ENCODE measurements around the gene ADPRHL1. TPM values are rescaled to one million over a fixed set of nuclear protein-coding genes. Genes with fewer than 3 reads are reported as not detected.
"Not testable (repeated sequence)": the region's sequence is repeated elsewhere in the genome, so short reads cannot be mapped to it uniquely, and the experiment has no call there.

Gene ADPRHL1
- total RNA-seq, 1 experiment from 2014 or later, result 1.4 TPM

DNA sequence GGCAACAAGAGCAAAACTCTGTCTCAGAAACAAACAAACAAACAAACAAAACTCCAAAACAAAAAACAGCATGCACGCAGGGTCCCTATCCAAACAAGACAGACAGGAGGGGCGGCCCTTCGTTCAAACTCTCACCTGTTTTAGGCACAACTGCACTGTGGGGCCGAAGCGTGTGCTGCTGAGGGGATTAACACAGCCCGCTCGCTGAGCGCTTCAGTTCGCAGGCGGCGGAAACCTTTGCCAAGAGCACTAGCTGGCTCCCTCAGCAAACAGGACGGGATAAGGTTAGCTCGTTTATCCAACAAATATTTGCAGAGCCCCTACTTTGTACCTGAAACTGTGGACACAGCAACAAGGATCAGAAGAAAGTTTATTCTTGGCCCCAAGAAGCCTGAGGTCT is 1.6 kb upstream of the ADPRHL1 start:
- Histone ChIP-seq H3K36me3 (replicated peaks; ENCODE audit: control insufficient read depth, insufficient read depth, low read length) (peaks cover 15% of the 10 kb centered on the region), H3K27me3 (ENCODE audit: control insufficient read depth, insufficient read depth, low read length) (no peaks in the 10 kb centered on the region), H3K4me3 (ENCODE audit: insufficient read depth, low read depth, low read length) (no peak overlapping the region)
- peak; percentile 14 for DNase-seq

DNA sequence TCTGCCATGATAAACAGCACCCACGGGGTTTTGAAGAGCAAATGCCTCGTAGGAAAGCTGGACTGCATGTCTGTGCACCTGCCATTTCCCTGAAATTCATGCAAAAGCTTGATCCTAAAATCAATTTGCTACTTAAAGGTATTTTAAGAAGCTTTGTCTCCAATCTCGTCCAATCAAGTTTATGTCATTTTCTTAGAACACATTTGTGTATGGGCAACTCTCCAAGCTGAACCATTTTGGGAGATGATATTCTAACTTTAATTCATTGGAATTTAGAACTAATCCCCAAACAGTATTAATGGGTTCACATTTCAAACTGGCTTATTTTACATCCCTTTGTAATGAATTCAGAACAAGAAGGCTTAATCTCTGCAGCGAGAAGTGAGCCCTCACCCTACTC is 822 bp downstream of the ADPRHL1 start:
- Histone ChIP-seq H3K36me3 (replicated peaks; ENCODE audit: control insufficient read depth, insufficient read depth, low read length) (peaks cover 6% of the 10 kb centered on the region; the same call in 1 of the 2 replicates), H3K4me3 (ENCODE audit: insufficient read depth, low read depth, low read length) (no peak overlapping the region), H3K27me3 (ENCODE audit: control insufficient read depth, insufficient read depth, low read length) (no peaks in the 10 kb centered on the region)
- no peak for DNase-seq

DNA sequence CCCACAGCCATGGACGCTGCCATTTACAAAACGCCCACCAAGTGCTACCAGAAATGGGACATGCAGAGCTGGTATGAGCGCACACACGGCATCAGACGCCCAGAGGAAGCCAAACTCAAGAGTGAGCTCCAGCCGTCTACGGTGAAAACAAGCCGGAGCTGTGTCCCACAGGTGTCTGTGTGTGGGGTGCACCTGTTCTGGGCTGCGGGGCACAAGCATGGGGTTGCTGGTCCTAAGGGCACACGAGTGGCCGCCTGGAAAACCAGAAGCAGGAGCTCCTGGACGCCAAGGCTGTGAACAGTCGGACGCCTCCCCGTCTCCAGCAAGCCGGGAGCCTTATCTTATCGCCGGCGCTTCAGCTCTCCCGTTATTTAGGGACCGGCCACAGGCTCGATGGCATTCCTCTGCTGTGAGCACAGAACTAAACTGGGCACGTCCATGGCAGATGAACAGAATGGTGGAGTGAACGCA is 1.3 kb downstream of the ADPRHL1 start:
- no peak overlapping the region for H3K4me3 ChIP-seq (ENCODE audit: insufficient read depth, low read depth, low read length)
- no peaks in the 10 kb centered on the region for H3K27me3 ChIP-seq (ENCODE audit: control insufficient read depth, insufficient read depth, low read length)
- peaks cover 6% of the 10 kb centered on the region; the same call in 1 of the 2 replicates for H3K36me3 ChIP-seq (replicated peaks; ENCODE audit: control insufficient read depth, insufficient read depth, low read length)
- no peak for DNase-seq

DNA sequence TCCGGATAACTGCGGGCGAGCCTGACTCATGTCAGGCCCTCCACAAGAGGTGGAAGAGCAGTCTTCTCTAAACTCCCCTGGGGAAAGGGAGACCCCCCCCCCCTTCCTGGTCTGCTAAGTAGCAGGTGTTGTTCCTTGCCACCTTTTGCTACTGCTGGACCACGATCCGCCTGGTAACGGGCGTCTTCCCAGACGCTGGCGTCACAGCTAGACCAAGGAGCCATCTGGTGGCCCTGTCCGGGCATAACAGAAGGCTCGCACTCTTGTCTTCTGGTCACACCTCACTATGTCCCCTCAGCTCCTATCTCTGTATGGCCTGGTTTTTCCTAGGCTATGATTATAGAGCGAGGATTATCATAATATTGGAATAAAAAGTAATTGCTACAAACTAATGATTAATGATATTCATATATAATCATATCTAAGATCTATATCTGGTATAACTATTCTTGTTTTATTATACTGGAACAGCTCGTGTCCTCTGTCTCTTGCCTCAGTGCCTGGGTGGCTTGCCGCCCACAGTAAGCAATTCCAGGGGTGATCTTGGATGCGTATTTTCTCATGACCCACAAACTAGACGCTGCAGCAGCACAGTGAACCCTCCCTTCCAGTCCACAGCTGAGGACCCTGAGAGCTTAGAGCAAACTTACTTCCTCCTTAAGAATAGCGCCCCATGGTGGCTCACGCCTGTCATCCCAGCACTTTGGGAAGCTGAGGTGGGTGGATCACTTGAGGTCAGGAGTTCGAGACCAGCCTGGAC is 2.2 kb downstream of the ADPRHL1 start:
- not testable (repeated sequence) for H3K4me3 ChIP-seq (ENCODE audit: insufficient read depth, low read depth, low read length); H3K27me3 ChIP-seq (ENCODE audit: control insufficient read depth, insufficient read depth, low read length); H3K36me3 ChIP-seq (replicated peaks; ENCODE audit: control insufficient read depth, insufficient read depth, low read length); DNase-seq

DNA sequence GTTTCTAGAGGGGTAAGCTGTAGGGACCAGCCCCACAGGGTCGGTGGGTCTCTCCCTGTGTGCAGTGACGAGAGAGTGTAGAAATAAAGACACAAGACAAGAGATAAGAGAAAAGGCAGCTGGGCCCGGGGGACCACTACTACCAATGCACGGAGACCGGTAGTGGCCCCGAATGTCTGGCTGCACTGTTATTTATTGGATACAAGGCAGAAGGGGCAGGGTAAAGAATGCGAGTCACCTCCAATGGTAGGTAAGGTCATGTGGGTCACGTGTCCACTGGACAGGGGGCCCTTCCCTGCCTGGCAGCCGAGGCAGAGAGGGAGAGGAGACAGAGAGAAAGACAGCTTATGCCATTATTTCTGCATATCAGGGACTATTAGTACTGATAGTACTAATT is 2.9 kb downstream of the ADPRHL1 start:
- not testable (repeated sequence) for H3K36me3 ChIP-seq (replicated peaks; ENCODE audit: control insufficient read depth, insufficient read depth, low read length); H3K27me3 ChIP-seq (ENCODE audit: control insufficient read depth, insufficient read depth, low read length); DNase-seq; H3K4me3 ChIP-seq (ENCODE audit: insufficient read depth, low read depth, low read length)

DNA sequence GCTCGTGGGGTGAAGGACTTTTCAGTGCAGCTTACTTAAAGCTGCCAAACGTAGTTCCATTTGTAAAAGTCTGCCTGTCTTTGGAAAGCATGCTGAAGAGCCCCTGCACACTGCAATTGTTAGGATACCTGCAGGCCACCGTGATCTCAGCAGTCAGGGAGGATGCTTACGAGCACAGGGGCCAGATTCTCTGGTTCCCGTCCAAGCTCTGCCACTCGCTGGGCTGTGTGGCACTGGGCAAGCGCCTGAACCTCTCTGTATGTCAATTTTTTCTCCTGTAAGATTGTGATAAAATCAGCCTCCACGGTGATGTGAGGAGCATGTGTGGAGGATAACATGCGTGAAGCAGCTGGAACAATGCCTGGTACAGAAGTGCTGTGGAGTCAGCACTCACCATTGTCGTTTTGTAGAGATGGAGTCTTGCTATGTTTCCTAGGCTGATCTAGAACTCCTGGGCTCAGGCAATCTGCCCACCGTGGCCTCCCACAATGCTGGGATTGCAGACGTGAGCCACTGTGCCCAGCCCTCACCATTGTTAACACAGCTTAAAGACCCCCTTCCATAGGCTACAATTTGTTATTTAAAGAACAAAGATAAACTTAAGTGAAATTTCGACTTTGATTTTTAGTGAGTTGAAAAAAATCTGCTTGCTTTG is 3.5 kb downstream of the ADPRHL1 start:
- Histone ChIP-seq H3K4me3 (ENCODE audit: insufficient read depth, low read depth, low read length) (no peak overlapping the region), H3K36me3 (replicated peaks; ENCODE audit: control insufficient read depth, insufficient read depth, low read length) (no peaks in the 10 kb centered on the region; the same call in 1 of the 2 replicates), H3K27me3 (ENCODE audit: control insufficient read depth, insufficient read depth, low read length) (no peaks in the 10 kb centered on the region)
- no peak for DNase-seq

DNA sequence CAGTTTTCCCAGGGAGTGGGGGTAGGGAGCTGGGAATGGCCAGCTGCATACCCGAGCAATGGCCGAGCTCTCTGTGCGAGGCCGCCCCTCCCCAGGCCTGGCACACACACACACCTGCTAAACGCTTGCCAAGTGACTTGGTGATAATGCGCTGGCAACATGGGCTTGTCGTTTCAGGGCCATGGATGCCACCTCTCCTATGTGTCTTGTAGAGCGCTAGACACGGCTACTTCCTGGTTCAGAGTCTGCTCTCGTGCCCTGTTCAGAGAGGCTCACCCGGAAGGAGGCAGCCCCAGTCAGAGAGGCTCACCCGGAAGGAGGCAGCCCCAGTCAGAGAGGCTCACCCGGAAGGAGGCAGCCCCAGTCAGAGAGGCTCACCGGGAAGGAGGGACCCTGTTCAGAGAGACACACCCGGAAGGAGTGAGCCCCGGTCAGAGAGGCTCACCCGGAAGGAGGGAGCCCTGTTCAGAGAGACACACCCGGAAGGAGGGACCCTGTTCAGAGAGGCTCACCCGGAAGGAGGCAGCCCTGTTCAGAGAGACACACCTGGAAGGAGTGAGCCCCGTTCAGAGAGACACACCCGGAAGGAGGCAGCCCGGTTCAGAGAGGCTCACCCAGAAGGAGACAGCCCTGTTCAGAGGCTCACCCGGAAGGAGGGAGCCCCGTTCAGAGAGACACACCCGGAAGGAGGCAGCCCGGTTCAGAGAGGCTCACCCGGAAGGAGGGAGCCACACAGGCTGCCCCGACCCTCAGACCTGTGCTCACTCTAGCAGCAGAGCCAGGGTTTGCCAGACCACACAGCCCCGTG is 4.2 kb downstream of the ADPRHL1 start:
- no peak overlapping the region for H3K4me3 ChIP-seq (ENCODE audit: insufficient read depth, low read depth, low read length)
- no peak for DNase-seq

DNA sequence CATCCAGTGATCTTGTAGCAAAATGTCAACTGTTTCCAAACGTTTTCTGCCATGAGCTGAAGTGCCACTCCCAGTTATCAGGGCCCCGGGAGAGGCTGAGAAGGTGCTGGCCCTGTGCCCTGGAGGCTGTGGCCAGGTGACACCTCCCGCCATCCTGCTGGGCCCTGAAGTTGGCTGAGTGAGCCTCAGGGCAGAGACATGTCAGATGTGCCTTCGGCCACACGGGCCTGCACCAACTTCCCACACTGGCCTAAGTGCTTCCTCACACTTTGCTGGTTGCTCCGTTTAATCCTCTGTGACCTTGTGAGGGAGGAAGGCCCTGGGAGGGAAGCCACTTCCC is 4.8 kb downstream of the ADPRHL1 start:
- Histone ChIP-seq H3K36me3 (replicated peaks; ENCODE audit: control insufficient read depth, insufficient read depth, low read length) (no peaks in the 10 kb centered on the region), H3K27me3 (ENCODE audit: control insufficient read depth, insufficient read depth, low read length) (no peaks in the 10 kb centered on the region), H3K4me3 (ENCODE audit: insufficient read depth, low read depth, low read length) (no peak overlapping the region)
- no peak for DNase-seq

More for the DNA sequence above, 4.2 kb downstream of the ADPRHL1 start:
- H3K36me3 ChIP-seq (replicated peaks; ENCODE audit: control insufficient read depth, insufficient read depth, low read length), result no peaks in the 10 kb centered on the region; the same call in 1 of the 2 replicates
- no peaks in the 10 kb centered on the region for H3K27me3 ChIP-seq (ENCODE audit: control insufficient read depth, insufficient read depth, low read length)

DNA sequence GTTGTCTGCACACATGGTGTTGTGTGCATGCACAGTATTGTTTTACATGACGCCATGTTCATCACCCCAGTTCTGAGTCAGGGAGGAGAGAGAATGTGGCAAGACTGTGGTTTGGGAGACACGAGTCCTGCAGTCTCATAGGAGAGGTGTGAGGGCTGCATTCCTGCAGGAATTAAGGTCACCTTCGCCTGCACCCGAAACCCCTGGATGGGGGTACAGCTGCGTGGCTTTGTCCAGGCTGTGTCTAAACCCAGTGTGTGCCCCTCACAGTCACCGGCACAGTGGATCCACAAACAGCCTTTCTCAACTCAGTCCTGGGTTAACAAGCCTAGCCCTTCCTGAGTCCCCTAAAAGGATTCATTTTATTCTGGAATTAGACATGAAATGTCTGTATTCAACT is 5.7 kb downstream of the ADPRHL1 start:
- Histone ChIP-seq H3K4me3 (ENCODE audit: insufficient read depth, low read depth, low read length) (no peak overlapping the region), H3K27me3 (ENCODE audit: control insufficient read depth, insufficient read depth, low read length) (no peaks in the 10 kb centered on the region)
- DNase-seq, result no peak

DNA sequence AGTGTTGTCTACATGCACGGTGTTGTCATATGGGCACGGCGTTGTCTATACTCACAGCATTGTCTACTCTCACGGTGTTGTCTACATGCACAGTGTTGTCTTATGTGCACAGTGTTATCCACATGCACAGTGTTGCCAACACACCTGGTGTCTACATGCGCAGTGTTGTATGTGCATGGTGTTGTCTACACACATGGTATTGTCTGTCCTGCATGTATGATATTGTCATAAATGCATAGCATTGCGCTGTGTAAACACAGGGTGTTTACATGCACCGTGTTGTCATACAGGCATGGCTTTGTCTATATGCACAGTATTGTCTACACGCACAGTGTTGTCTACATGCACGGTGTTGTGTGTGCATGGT is 6.8 kb downstream of the ADPRHL1 start:
- Histone ChIP-seq H3K4me3 (ENCODE audit: insufficient read depth, low read depth, low read length) (no peak overlapping the region), H3K27me3 (ENCODE audit: control insufficient read depth, insufficient read depth, low read length) (no peaks in the 10 kb centered on the region), H3K36me3 (replicated peaks; ENCODE audit: control insufficient read depth, insufficient read depth, low read length) (no peaks in the 10 kb centered on the region)
- DNase-seq, result no peak

More for the DNA sequence above, 5.7 kb downstream of the ADPRHL1 start:
- H3K36me3 ChIP-seq (replicated peaks; ENCODE audit: control insufficient read depth, insufficient read depth, low read length), result no peaks in the 10 kb centered on the region

DNA sequence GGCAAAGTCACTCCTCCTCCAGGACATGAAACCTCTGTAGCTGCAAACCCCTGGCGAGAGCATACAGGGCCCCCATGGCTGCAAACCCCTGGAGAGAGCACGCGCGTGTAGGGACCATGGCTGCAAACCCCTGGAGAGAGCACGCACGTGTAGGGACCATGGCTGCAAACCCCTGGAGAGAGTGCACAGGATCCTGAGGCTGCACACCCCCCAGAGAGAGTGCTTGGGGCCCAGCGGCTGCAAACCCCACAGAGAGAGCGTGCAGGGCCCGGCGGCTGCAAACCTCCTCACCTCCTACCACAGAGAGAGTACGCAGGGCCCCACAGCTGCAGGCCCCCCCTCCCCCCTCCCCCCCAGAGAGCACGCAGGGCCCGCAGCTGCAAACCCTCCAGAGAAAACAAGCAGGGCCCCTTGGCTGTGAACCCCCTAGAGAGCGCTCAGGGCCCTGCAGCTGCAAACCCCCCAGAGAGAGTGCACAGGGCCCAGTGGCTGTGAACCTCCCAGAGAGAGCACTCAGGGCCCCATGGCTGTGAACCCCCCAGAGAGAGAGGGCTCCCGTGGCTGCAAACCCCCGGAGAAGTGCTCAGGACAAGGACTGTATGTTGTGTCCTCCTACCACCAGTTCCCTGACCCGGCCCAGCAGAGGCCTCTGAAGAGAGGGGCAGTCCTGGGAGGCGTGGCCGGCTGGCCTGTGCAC is 7.3 kb downstream of the ADPRHL1 start:
- DNase-seq, result peak; percentile 46
- no peaks in the 10 kb centered on the region for H3K27me3 ChIP-seq (ENCODE audit: control insufficient read depth, insufficient read depth, low read length)
- H3K36me3 ChIP-seq (replicated peaks; ENCODE audit: control insufficient read depth, insufficient read depth, low read length), result no peaks in the 10 kb centered on the region
- H3K4me3 ChIP-seq (ENCODE audit: insufficient read depth, low read depth, low read length), result no peak overlapping the region

DNA sequence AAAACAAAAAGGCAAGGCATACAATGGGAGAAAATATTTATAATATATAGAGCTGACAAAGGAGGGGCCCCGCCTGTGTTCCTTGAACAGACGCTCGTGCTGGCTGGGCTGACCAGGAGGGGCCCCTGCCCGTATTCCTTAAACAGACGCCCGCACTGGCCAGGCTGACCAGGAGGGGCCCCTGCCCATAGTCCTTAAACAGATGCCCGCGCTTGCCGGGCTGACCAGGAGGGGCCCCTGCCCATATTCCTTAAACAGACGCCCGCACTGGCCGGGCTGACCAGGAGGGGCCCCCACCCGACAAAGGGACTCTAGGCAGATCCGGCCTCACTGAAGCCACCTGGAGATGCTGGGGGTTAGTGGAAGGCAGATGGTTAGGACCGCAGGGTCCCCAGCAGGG is 9.3 kb downstream of the ADPRHL1 start:
- no peaks in the 10 kb centered on the region for H3K36me3 ChIP-seq (replicated peaks; ENCODE audit: control insufficient read depth, insufficient read depth, low read length)
- H3K27me3 ChIP-seq (ENCODE audit: control insufficient read depth, insufficient read depth, low read length), result no peaks in the 10 kb centered on the region
- no peak overlapping the region for H3K4me3 ChIP-seq (ENCODE audit: insufficient read depth, low read depth, low read length)
- no peak for DNase-seq

DNA sequence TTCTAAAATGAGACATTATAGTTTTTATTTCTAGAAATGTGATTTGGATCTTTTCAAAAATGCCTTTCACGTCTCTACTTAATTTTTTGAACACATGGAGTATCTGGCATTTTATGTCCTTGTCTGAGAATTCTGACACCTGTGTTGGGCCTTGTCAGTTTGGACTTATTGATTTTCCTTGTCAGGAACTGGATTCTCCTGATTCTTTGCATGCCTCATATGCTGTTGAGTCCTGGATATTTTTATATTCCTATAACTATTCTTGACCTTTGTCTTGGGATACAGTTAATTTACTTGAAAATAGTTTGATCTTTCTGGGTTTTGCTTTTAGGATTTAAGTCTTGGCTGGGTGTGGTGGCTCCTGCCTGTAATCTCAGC is 10.3 kb downstream of the ADPRHL1 start:
- Histone ChIP-seq H3K27me3 (ENCODE audit: control insufficient read depth, insufficient read depth, low read length) (no peaks in the 10 kb centered on the region), H3K4me3 (ENCODE audit: insufficient read depth, low read depth, low read length) (no peak overlapping the region), H3K36me3 (replicated peaks; ENCODE audit: control insufficient read depth, insufficient read depth, low read length) (no peaks in the 10 kb centered on the region)
- DNase-seq, result no peak

DNA sequence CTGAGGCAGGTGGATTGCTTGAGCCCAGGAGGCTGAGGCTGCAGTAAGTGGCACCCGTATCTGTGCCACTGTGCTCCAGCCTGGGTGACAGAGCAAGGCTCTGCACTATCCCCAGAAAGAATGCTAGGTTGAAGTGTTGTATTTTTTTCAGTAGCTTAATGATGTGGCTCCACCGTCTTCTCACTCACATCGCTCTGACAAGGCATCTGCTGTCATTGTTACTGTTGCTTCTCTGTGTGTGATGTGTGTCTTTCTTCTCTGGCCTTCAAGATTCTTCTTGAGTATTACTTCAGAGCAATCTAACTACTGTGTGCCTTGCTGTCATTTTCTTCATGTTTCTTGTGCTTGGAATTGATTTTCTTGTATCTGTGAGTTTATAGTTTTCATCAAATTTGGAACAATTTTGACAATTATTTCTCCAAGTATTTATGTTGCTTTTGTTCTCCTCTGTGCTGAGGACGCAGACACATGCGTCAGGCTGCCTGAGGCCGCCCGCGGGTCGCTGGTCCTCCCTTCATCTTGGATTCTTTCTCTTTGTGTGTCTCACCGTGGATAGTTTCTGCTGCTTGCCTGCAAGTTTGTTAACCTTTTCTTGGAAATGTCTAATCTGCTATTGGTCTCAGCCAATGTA is 10.8 kb downstream of the ADPRHL1 start:
- DNase-seq, result no peak
- no peaks in the 10 kb centered on the region for H3K36me3 ChIP-seq (replicated peaks; ENCODE audit: control insufficient read depth, insufficient read depth, low read length)
- no peaks in the 10 kb centered on the region for H3K27me3 ChIP-seq (ENCODE audit: control insufficient read depth, insufficient read depth, low read length)
- no peak overlapping the region for H3K4me3 ChIP-seq (ENCODE audit: insufficient read depth, low read depth, low read length)

Data from H7 (cell line).